ENCODE measurements around the gene PTPRD. TPM values are rescaled to one million over a fixed set of nuclear protein-coding genes. Genes with fewer than 3 reads are reported as not detected.
"Not testable (repeated sequence)": the region's sequence is repeated elsewhere in the genome, so short reads cannot be mapped to it uniquely, and the experiment has no call there.

The PTPRD gene
- total RNA-seq, 3 donors from 2014 or later = 0.26 to 0.49 (median 0.28) TPM

DNA sequence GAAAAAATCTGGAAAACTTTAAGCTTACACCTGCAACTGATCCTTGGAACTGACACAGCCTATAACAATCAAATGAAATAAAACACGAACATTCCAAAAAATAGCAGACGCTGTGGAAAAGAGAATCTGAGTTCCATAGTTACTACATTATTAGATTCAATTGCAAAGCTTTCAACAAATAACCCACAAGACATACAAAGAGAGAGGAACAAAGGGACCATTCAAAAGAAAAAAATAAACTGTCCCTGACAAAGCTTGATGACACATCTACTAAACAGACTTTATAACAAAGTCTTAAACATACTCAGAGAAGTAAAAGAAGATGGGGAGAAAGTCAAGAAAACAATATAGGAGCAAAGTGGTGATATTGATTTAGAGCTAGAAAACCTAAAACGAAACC lies 1123.6 kb downstream of the PTPRD start:
- H3K36me3 Mint-ChIP-seq (ENCODE audit: insufficient read depth) = no peaks in the 10 kb centered on the region
- peaks cover 25% of the 10 kb centered on the region for H3K9me3 Mint-ChIP-seq
- ATAC-seq = no peak
- H3K4me1 Mint-ChIP-seq (ENCODE audit: low read depth) = no peaks in the 10 kb centered on the region
- no peak for DNase-seq
- H3K4me3 Mint-ChIP-seq = no peak overlapping the region
- no peaks in the 10 kb centered on the region for H3K27me3 Mint-ChIP-seq (ENCODE audit: low read depth)

DNA sequence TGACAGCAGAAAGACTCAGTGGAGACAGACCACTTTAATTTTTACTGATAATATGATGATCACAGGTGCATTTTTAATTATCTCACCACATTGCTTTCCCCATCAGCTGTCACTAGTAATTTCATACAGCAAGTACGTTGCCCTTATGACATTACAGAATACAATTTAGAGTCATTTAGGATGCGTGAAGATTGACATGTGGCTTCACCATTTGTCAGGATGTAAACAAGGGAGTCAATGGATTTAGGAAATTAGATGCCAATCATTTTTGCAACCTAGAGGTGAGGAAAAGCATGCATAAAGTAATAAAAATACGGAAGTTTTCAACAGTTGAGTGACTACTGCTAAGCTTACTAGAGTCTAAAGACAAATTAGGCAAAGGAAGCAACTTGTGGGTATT lies 1129.6 kb downstream of the PTPRD start:
- H3K36me3 Mint-ChIP-seq (ENCODE audit: insufficient read depth) = no peaks in the 10 kb centered on the region
- ATAC-seq = no peak
- no peak overlapping the region for H3K4me3 Mint-ChIP-seq
- H3K4me1 Mint-ChIP-seq (ENCODE audit: low read depth) = no peaks in the 10 kb centered on the region
- no peak for DNase-seq
- peaks cover 5% of the 10 kb centered on the region for H3K9me3 Mint-ChIP-seq
- no peaks in the 10 kb centered on the region for H3K27me3 Mint-ChIP-seq (ENCODE audit: low read depth)

DNA sequence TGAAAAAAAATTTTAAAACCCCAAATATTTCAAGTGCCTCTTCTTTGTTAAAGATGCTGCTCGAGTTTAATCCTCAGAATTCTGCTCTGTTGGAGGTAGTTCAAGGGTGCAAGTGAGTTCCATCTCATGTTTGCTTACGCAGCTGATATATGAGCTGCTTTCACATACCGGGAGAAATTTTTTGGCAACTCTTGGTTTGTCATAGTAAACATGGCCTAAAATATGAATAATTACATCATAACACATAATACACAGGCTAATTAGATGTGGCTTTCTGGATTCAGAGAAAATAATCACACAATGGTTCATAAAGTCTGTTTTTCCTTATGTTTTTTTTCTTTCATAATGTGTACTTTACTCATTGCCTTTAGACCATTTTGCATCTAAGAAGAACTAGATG lies 1134.1 kb downstream of the PTPRD start:
- Mint-ChIP-seq H3K4me3 (no peak overlapping the region), H3K27me3 (ENCODE audit: low read depth) (no peaks in the 10 kb centered on the region), H3K9me3 (peaks cover 5% of the 10 kb centered on the region), H3K36me3 (ENCODE audit: insufficient read depth) (no peaks in the 10 kb centered on the region), H3K4me1 (ENCODE audit: low read depth) (no peaks in the 10 kb centered on the region)
- no peak for DNase-seq
- no peak for ATAC-seq

DNA sequence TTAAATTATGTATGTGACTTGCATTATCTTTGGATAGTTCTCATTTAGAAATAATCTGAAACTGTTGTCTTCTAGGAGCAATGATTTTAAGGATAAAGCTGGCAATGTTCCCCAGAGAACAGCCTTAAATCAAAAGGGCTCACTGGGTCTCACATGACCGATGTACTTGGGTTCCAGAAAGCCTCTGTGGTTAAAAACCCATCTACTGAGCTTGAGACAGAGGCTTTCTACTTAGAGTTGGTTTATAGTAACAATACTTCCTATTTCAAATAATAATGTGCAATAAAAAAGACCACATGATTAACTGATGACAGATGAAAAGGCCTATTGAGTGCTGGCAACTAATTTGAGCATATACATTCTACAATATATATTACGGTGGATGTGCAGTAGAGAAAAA lies 1143.5 kb downstream of the PTPRD start:
- ATAC-seq (no peak), DNase-seq (no peak)
- Mint-ChIP-seq H3K4me1 (ENCODE audit: low read depth) (no peaks in the 10 kb centered on the region), H3K36me3 (ENCODE audit: insufficient read depth) (no peaks in the 10 kb centered on the region), H3K9me3 (peaks cover 14% of the 10 kb centered on the region), H3K27me3 (ENCODE audit: low read depth) (no peaks in the 10 kb centered on the region), H3K4me3 (no peak overlapping the region)

DNA sequence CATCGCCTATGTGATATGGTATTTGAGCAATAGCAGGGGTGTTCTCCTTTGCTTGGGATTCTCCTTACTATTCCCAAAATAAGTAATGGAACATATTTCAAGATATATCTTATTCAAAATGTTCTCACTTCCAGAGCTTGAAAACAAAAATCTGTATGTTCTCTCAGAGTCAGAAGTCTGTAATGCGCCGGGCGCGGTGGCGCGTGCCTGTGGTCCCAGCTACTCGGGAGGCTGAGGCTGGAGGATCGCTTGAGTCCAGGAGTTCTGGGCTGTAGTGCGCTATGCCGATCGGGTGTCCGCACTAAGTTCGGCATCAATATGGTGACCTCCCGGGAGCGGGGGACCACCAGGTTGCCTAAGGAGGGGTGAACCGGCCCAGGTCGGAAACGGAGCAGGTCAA lies 1170.9 kb downstream of the PTPRD start:
- DNase-seq; H3K4me1 Mint-ChIP-seq (ENCODE audit: low read depth); H3K4me3 Mint-ChIP-seq; H3K27me3 Mint-ChIP-seq (ENCODE audit: low read depth); H3K36me3 Mint-ChIP-seq (ENCODE audit: insufficient read depth); H3K9me3 Mint-ChIP-seq; ATAC-seq: not testable (repeated sequence)

DNA sequence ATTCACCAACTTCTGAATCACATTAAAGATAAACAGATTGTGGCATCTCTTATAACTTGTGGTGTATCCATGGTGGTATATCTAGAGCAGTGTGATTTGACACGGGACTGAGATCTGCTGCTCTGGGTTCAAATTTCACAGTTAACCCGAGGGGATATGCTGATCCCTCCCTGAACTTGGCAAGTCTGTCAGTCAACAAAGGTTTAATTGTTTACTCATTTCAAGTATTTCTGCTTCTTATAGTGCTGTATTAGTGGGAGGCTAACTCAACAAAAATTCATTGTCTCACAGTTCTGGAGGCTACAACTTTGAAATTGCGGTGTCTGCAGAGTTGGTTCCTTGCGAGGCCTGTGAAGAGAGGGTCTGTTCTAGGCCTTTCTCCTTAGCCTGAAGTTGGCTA lies 1175.2 kb downstream of the PTPRD start:
- Mint-ChIP-seq H3K27me3 (ENCODE audit: low read depth) (no peaks in the 10 kb centered on the region), H3K36me3 (ENCODE audit: insufficient read depth) (no peaks in the 10 kb centered on the region), H3K9me3 (peaks cover 3% of the 10 kb centered on the region), H3K4me1 (ENCODE audit: low read depth) (no peaks in the 10 kb centered on the region), H3K4me3 (no peak overlapping the region)
- no peak for ATAC-seq
- no peak for DNase-seq

DNA sequence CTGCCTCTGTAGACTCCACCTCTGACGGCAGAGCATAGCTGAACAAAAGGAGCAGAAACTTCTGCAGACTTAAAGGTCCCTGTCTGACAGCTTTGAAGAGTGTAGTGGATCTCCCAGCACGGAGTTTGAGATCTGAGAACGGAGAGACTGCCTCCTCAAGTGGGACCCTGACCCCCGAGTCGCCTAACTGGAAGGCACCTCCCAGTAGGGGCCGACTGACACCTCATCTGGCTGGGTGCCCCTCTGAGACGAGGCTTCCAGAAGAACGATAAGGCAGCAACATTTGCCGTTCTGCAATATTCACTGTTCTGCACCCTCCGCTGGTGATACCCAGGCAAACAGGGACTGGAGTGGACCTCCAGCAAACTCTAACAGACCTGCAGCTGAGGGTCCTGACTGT lies 1186.3 kb downstream of the PTPRD start:
- not testable (repeated sequence) for DNase-seq; H3K9me3 Mint-ChIP-seq; H3K36me3 Mint-ChIP-seq (ENCODE audit: insufficient read depth)

DNA sequence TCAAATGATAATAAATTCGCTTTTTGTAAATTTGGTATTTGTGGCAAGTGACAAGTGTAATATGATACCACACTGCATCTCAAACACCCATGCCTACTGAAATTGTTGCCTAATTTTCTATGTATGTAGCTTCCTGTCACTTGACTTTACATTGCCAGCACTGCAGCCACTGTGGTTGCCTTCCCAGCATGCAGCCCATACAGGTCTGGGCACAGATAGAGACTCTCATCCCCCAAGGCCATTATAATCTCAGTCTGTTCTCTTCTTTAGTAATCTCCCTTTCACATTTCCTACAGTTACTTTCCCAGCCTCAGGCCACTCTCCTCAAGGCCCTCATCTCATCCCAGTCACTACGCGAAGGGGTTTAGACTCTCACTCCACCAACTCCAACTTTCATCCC lies 1200.6 kb downstream of the PTPRD start:
- no peaks in the 10 kb centered on the region for H3K4me1 Mint-ChIP-seq (ENCODE audit: low read depth)
- H3K27me3 Mint-ChIP-seq (ENCODE audit: low read depth) = no peaks in the 10 kb centered on the region
- DNase-seq (no peak), ATAC-seq (no peak)
- H3K4me3 Mint-ChIP-seq = no peak overlapping the region
- peaks cover 4% of the 10 kb centered on the region for H3K9me3 Mint-ChIP-seq
- no peaks in the 10 kb centered on the region for H3K36me3 Mint-ChIP-seq (ENCODE audit: insufficient read depth)

More for the DNA sequence above, 1186.3 kb downstream of the PTPRD start:
- not testable (repeated sequence) for H3K27me3 Mint-ChIP-seq (ENCODE audit: low read depth); H3K4me3 Mint-ChIP-seq; ATAC-seq; H3K4me1 Mint-ChIP-seq (ENCODE audit: low read depth)

DNA sequence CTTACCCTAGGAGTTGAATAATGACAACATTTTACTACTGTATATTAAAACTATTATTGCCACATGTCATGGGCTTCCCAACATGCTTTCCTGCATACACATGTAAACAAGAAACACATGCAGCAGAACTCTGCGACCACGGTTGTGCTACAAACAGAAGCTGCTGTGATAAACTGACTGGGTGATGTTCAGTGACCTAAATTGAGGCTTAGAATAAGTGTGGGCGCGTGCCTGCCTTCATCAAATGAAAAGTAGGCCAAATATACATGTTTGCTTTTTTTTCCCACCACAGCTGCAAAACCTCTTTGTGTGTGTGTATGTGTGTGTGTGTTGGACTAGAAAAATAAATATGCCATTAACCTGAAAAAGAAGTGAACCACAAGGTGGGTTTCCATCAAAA lies 1202.1 kb downstream of the PTPRD start:
- Mint-ChIP-seq H3K4me1 (ENCODE audit: low read depth) (no peaks in the 10 kb centered on the region), H3K4me3 (no peak overlapping the region), H3K9me3 (peaks cover 7% of the 10 kb centered on the region), H3K27me3 (ENCODE audit: low read depth) (no peaks in the 10 kb centered on the region), H3K36me3 (ENCODE audit: insufficient read depth) (no peaks in the 10 kb centered on the region)
- DNase-seq (no peak), ATAC-seq (no peak)

DNA sequence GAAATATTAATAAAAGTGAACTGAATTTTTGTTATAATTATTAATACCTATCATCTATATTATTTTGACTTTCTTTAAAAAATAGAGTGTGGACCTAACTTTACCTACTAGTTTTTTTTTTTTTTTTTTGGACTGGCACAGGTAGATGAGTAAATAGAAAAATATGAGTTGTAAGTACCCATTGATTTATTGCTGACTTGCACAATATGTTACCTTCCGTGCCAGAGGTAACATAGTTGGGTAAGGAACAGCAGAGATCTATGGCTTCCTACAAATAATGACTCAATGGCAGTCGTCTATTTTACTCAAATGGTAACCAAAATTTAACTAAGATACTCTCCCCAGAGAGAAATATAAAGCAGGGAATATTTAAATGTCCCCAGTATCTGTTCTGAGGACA lies 1212.8 kb downstream of the PTPRD start:
- H3K4me1 Mint-ChIP-seq (ENCODE audit: low read depth) = no peaks in the 10 kb centered on the region
- no peaks in the 10 kb centered on the region for H3K36me3 Mint-ChIP-seq (ENCODE audit: insufficient read depth)
- DNase-seq = no peak
- ATAC-seq = no peak
- no peaks in the 10 kb centered on the region for H3K27me3 Mint-ChIP-seq (ENCODE audit: low read depth)
- H3K9me3 Mint-ChIP-seq = peaks cover 3% of the 10 kb centered on the region
- H3K4me3 Mint-ChIP-seq = no peak overlapping the region

DNA sequence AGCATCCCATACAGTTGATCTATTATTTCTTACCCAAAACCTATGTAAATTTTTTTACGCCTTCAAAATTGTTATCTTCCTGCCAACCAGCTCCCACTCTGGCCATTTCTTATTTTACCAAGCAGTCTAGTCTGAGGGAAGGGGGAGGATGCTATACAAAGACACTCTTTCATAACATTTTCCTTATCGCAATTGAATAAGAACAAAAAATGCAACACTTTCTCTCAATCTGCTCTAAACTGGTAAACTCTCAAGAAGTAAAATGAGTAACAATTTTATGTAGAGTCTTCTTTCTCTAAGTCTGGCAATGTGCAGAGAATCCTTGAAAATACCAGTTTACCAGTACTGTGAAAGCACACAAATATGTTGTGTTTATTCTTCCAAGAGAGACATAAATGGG lies 1216.3 kb downstream of the PTPRD start:
- DNase-seq (no peak), ATAC-seq (no peak)
- H3K36me3 Mint-ChIP-seq (ENCODE audit: insufficient read depth) = no peaks in the 10 kb centered on the region
- H3K4me1 Mint-ChIP-seq (ENCODE audit: low read depth) = no peaks in the 10 kb centered on the region
- H3K4me3 Mint-ChIP-seq = no peak overlapping the region
- H3K9me3 Mint-ChIP-seq = no peaks in the 10 kb centered on the region
- no peaks in the 10 kb centered on the region for H3K27me3 Mint-ChIP-seq (ENCODE audit: low read depth)

DNA sequence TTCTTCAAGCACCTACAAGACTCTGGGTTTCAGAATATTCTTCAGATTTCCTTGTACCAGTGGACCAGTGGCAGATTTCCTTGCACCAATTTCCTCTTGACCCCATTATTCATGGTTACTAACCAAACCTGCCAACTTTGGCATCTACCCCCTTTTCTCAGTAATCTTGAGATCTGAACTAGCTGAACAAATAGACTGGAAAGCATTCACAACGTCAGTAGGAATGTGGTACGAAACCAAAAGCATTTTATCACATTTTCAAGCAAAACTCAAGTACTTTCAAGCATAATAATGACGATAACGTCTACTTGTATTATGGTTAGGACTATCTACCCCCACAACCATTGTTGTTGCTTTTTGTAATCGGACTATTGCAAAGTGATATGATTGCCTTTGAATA lies 1217.3 kb downstream of the PTPRD start:
- ATAC-seq (no peak), DNase-seq (no peak)
- Mint-ChIP-seq H3K9me3 (no peaks in the 10 kb centered on the region), H3K4me1 (ENCODE audit: low read depth) (no peaks in the 10 kb centered on the region), H3K27me3 (ENCODE audit: low read depth) (no peaks in the 10 kb centered on the region), H3K4me3 (no peak overlapping the region), H3K36me3 (ENCODE audit: insufficient read depth) (no peaks in the 10 kb centered on the region)

DNA sequence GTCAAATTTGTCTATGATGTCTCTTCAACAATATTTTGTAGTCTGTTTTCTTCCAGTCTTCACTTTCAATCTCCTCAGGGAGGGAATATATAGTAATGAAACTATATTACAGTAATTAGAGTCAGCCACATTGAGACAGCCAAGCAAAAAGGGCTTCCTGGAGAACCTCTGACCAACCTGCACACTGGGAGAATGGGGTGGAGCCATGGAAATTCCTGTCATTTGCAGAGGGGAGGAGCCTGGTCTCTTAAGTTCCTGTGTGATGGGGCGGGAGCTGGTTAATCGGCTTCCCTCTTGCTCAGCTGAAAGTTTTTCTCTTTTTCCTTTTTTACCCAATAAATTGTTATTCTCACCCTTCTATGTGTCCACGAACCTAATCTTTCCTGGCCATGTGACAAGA lies 1220.0 kb downstream of the PTPRD start:
- Mint-ChIP-seq H3K4me3 (no peak overlapping the region), H3K9me3 (no peaks in the 10 kb centered on the region), H3K36me3 (ENCODE audit: insufficient read depth) (no peaks in the 10 kb centered on the region), H3K27me3 (ENCODE audit: low read depth) (no peaks in the 10 kb centered on the region), H3K4me1 (ENCODE audit: low read depth) (no peaks in the 10 kb centered on the region)
- DNase-seq = no peak
- no peak for ATAC-seq

DNA sequence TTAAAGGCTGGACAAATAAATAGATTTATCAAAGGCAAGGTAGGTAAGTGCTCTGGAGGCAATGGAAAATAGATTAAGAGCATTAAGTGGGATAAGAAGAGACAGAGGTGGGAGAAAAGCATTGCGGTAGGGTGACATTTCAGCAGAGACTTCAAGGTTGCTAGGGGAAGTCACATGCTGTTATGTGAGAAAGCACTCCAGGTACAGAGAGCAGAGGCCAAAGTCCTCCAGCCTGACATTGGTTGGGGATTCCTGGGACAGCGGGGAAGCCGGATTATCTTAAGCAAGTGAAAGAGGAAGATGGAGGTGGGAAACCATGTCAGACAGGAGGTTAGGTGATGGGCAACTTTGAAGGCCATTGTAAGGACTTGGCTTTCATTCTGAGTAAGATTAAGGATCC lies 1222.9 kb downstream of the PTPRD start:
- H3K27me3 Mint-ChIP-seq (ENCODE audit: low read depth) = no peaks in the 10 kb centered on the region
- H3K36me3 Mint-ChIP-seq (ENCODE audit: insufficient read depth) = no peaks in the 10 kb centered on the region
- peaks cover 3% of the 10 kb centered on the region for H3K9me3 Mint-ChIP-seq
- DNase-seq (no peak), ATAC-seq (no peak)
- no peaks in the 10 kb centered on the region for H3K4me1 Mint-ChIP-seq (ENCODE audit: low read depth)
- H3K4me3 Mint-ChIP-seq = no peak overlapping the region

DNA sequence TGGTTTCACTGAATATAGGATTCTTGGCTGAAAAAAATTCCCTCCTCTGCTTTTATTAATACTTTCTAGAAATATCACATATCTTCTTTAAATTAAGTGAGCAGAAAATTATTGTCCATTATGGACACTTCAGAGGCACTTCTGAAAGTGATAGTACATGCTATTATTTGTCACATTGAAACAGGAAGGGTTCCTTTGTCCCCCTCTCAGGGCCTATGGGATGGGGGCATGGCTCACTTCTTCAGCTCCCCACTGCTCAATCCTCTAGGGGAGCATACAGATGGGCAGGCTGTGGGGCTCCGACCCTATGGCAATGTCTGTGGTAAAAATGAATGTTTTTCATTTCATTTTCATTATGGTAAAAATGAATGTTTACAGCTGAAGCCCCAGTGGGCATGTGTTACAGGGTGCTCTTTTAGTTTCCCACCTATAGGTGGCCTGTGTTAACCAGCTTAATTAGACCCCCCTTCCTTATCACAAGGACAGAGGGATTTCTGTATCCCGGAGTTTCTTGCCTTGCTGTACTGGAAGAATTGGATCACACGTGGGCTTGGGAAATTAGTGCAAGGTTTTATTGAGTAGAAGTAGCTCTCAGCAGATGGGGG lies 1225.2 kb downstream of the PTPRD start:
- ATAC-seq = no peak
- peaks cover 4% of the 10 kb centered on the region for H3K9me3 Mint-ChIP-seq
- H3K4me3 Mint-ChIP-seq = no peak overlapping the region
- no peaks in the 10 kb centered on the region for H3K36me3 Mint-ChIP-seq (ENCODE audit: insufficient read depth)
- no peaks in the 10 kb centered on the region for H3K4me1 Mint-ChIP-seq (ENCODE audit: low read depth)
- H3K27me3 Mint-ChIP-seq (ENCODE audit: low read depth) = no peaks in the 10 kb centered on the region
- DNase-seq = no peak

DNA sequence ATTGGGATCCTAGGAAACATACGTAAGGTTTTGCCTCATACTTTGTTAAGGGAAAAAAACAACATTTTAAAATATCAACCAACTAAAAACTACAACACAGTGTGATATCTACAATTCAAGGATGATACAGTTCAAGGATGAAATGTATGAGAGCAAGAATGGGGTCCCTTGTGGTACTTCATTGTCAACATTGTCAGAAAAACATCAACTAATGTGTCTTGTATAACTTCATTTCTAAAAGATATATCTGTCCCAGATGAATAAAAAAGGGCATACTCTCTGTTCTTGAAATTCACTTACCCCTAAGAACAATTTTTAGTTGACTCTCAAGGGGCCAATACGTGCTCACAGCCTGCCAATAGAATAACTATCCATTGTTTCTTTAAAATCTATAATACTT lies 1250.5 kb downstream of the PTPRD start:
- Mint-ChIP-seq H3K4me1 (ENCODE audit: low read depth) (no peaks in the 10 kb centered on the region), H3K27me3 (ENCODE audit: low read depth) (no peaks in the 10 kb centered on the region)

More for the DNA sequence above, 1250.5 kb downstream of the PTPRD start:
- Mint-ChIP-seq H3K9me3 (no peaks in the 10 kb centered on the region), H3K4me3 (no peak overlapping the region), H3K36me3 (ENCODE audit: insufficient read depth) (no peaks in the 10 kb centered on the region)
- no peak for ATAC-seq
- DNase-seq = no peak

Data from activated T-cell treated with anti-CD3 and anti-CD28 coated beads, Interleukin-2, amount 50 U/mL, for 4 hours (primary cell).